HL-60 (cell line): ENCODE results near the gene IL12RB1.

Source experiments
- CTCF ChIP-seq: IDR thresholded peaks from one replicate; pipeline ENCODE4 v1.5.1; 2011; ENCODE audit warnings: low read length, control low read depth, inconsistent platforms; ENCODE audit not compliant: insufficient read depth
- GABPA ChIP-seq: IDR thresholded peaks from 2 replicates; pipeline ENCODE4 v1.6.1; 2012; ENCODE audit warnings: low read depth
- POLR2AphosphoS5 ChIP-seq: IDR thresholded peaks from 2 replicates; pipeline ENCODE4 v1.6.1; 2012; ENCODE audit warnings: low read depth
- REST ChIP-seq: IDR thresholded peaks from 2 replicates; pipeline ENCODE4 v1.6.1; 2012; ENCODE audit warnings: low read depth; ENCODE audit not compliant: insufficient replicate concordance

GRCh38 chr19:18074192-18074591, 12.5 kb downstream of the IL12RB1 start:
- TF ChIP-seq CTCF (no peak), POLR2AphosphoS5 (no peak), GABPA (no peak), REST (no peak)
